Activated CD4-positive, CD25-positive, alpha-beta regulatory T cell treated with anti-CD3 and anti-CD28 coated beads, Interleukin-2, amount 50 U/mL, for 72 hours (primary cell): ENCODE results near the gene CPSF6.
"Not testable (repeated sequence)": the region's sequence is repeated elsewhere in the genome, so short reads cannot be mapped to it uniquely, and the experiment has no call there.

Experiments used
- DNase-seq: peaks from one replicate; pipeline ENCODE4 v3.0.0; 2021

CPSF6 gene

GRCh38 chr12:69239352-69239921 lies at the start of gene CPSF6:
Gene CPSF6 (plus strand): TSS chr12:69239569. CDS start chr12:69239647, 78 bp downstream.
- DNase-seq = peak; percentile 98

- DNase-seq = no peak
These were observed 42.8 kb upstream of the CPSF6 start for GRCh38 chr12:69196302-69197288.

GRCh38 chr12:69199976-69200375 lies 39.4 kb upstream of the CPSF6 start:
- not testable (repeated sequence) for DNase-seq

GRCh38 chr12:69204191-69204590 lies 35.2 kb upstream of the CPSF6 start:
- DNase-seq = no peak

- no peak for DNase-seq
These were observed 28.7 kb upstream of the CPSF6 start for GRCh38 chr12:69210661-69211060.

GRCh38 chr12:69211160-69211559 lies 28.2 kb upstream of the CPSF6 start:
- no peak for DNase-seq

- no peak for DNase-seq
These were observed 25.2 kb upstream of the CPSF6 start for GRCh38 chr12:69214169-69214568.

- DNase-seq = no peak
These were observed 14.0 kb upstream of the CPSF6 start for GRCh38 chr12:69225251-69225910.

- no peak for DNase-seq
These were observed 7.9 kb upstream of the CPSF6 start for GRCh38 chr12:69231479-69231878.

GRCh38 chr12:69238589-69239351 lies 599 bp upstream of the CPSF6 start:
- DNase-seq = no peak

- DNase-seq = peak; percentile 60
These were observed 707 bp downstream of the CPSF6 start for GRCh38 chr12:69239922-69240630.

- DNase-seq = no peak
These were observed 1.2 kb downstream of the CPSF6 start for GRCh38 chr12:69240631-69240995.

- DNase-seq = no peak
These were observed 2.2 kb downstream of the CPSF6 start for GRCh38 chr12:69241438-69242092.

GRCh38 chr12:69243099-69244084 lies 4.0 kb downstream of the CPSF6 start:
- DNase-seq = no peak

GRCh38 chr12:69247268-69248018 lies 8.1 kb downstream of the CPSF6 start:
- DNase-seq = no peak

- DNase-seq = no peak
These were observed 12.7 kb downstream of the CPSF6 start for GRCh38 chr12:69252033-69252432.

- DNase-seq = no peak
These were observed 14.7 kb downstream of the CPSF6 start for GRCh38 chr12:69254046-69254445.

- DNase-seq = no peak
These were observed 15.5 kb downstream of the CPSF6 start for GRCh38 chr12:69254862-69255261.

- DNase-seq = no peak
These were observed 19.3 kb downstream of the CPSF6 start for GRCh38 chr12:69258655-69259054.
